Mesendoderm (in vitro differentiated cells): ENCODE results near the gene AGAP1.

Experiments
- DNase-seq: peaks from one replicate; pipeline ENCODE4 v3.0.0; 2013
- H2AK5ac ChIP-seq: 2 replicates; pipeline ENCODE4 v1.6.1; 2013; ENCODE audit warnings: low read length, inconsistent platforms
- H2BK120ac ChIP-seq: 2 replicates; pipeline ENCODE4 v1.6.1; 2013; ENCODE audit warnings: low read depth, mild to moderate bottlenecking, low read length, moderate library complexity, mixed read lengths
- H2BK15ac ChIP-seq: replicated peaks from 2 replicates; pipeline ENCODE4 v1.6.1; 2013; ENCODE audit warnings: low read depth, mild to moderate bottlenecking, moderate library complexity
- H2BK5ac ChIP-seq: 2 replicates; pipeline ENCODE4 v1.6.1; 2013; ENCODE audit warnings: low read length, inconsistent platforms
- H3K18ac ChIP-seq: 2 replicates; pipeline ENCODE4 v1.6.1; 2013; ENCODE audit warnings: mild to moderate bottlenecking, low read length, mixed read lengths
- H3K23ac ChIP-seq: one replicate; pipeline ENCODE4 v1.6.1; 2013; ENCODE audit warnings: low read length
- H3K27ac ChIP-seq: 2 replicates; pipeline ENCODE4 v1.5.1; 2013; ENCODE audit warnings: low read depth, mild to moderate bottlenecking, inconsistent platforms, low read length, moderate library complexity
- H3K27me3 ChIP-seq: 2 replicates; pipeline ENCODE4 v1.6.1; 2013; ENCODE audit warnings: low read length, control low read depth, mild to moderate bottlenecking, inconsistent platforms; ENCODE audit not compliant: insufficient read depth, poor library complexity
- H3K36me3 ChIP-seq: 2 replicates; pipeline ENCODE4 v1.6.1; 2013; ENCODE audit warnings: low read length, inconsistent platforms; ENCODE audit not compliant: control insufficient read depth, insufficient read depth
- H3K4ac ChIP-seq: one replicate; pipeline ENCODE4 v1.6.1; 2013; ENCODE audit warnings: low read depth, mild to moderate bottlenecking, low read length, moderate library complexity
- H3K4me1 ChIP-seq: 2 replicates; pipeline ENCODE4 v1.6.1; 2013; ENCODE audit warnings: low read depth, low read length, inconsistent platforms; ENCODE audit not compliant: control insufficient read depth
- H3K4me2 ChIP-seq: 2 replicates; pipeline ENCODE4 v1.6.1; 2013; ENCODE audit warnings: low read length
- H3K4me3 ChIP-seq: 2 replicates; pipeline ENCODE4 v1.5.1; 2013; ENCODE audit warnings: mild to moderate bottlenecking, low read length
- H3K56ac ChIP-seq: one replicate; pipeline ENCODE4 v1.6.1; 2013; ENCODE audit warnings: low read length
- H3K79me1 ChIP-seq: 2 replicates; pipeline ENCODE4 v1.6.1; 2013; ENCODE audit warnings: low read length, inconsistent platforms
- H3K79me2 ChIP-seq: 2 replicates; pipeline ENCODE4 v1.6.1; 2013; ENCODE audit warnings: mild to moderate bottlenecking, low read length; ENCODE audit not compliant: control insufficient read depth, insufficient read depth
- H3K9ac ChIP-seq: 2 replicates; pipeline ENCODE4 v1.6.1; 2013; ENCODE audit warnings: low read length, inconsistent platforms
- H4K5ac ChIP-seq: one replicate; pipeline ENCODE4 v1.6.1; 2013; ENCODE audit warnings: low read length
- H4K8ac ChIP-seq: one replicate; pipeline ENCODE4 v1.6.1; 2013; ENCODE audit warnings: low read depth, mild to moderate bottlenecking, control low read depth, low read length, moderate library complexity
- WGBS: extraction: QIAGEN DNeasy Blood & Tissue Kit; methylation state at CpG from one replicate; pipeline ENCODE4 v1.1.7; 2013; ENCODE audit warnings: low lambda C conversion rate, missing lambda C conversion rate; ENCODE audit not compliant: insufficient coverage; ENCODE audit errors: extremely low coverage; 5-methylcytosine and 5-hydroxymethylcytosine counted together

The AGAP1 gene

DNA sequence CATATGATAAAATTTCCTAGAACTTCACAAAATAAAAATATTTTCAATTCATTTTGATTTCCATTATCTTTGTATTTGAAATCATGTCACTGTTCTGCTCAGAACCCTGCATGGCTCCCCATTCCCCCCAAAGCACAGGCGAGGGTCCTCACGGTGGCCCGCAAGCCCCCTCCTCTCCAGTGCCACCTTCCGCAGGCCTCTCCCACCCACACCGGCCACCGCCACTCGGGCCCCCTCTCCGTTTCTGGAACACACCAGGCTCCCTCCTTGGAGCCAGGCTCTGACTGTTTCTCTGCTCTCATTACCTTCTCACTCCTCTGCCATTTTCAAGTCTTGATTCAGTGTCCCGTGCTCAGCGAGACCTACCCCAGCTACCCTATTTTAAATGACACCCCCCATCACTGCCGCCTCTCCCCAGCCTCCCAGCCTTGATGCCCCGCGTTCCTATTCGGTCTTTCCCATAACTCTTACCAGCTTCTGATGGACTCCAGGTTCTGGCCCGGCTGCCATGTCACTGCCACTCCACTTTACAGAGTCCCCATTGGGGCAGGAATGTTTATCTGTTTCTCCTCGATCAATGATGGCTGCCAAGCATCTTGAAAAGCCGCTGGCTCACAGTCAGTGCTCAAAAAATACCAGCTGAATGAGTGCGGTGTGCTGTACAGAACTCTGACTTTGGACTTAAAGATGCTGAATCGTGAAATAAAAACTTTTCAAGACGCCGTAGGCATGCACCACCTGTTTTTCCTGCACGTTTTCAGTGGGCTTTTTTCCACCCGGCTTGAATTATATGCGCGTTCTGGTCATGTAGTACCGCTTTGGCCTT is 473.3 kb downstream of the AGAP1 start:
- H3K36me3 ChIP-seq, result no peaks in the 10 kb centered on the region
- H3K79me2 ChIP-seq, result no peaks in the 10 kb centered on the region
- H3K23ac ChIP-seq, result no peak overlapping the region
- no peak overlapping the region for H3K4me3 ChIP-seq
- H3K18ac ChIP-seq, result no peak overlapping the region
- H2AK5ac ChIP-seq, result no peak overlapping the region
- no CpG with 5 or more reads among the region's 26 CpGs for WGBS
- no peaks in the 10 kb centered on the region for H3K4me1 ChIP-seq
- no peaks in the 10 kb centered on the region for H3K27me3 ChIP-seq
- H2BK120ac ChIP-seq, result no peak overlapping the region
- DNase-seq, result no peak
- no peak overlapping the region for H3K27ac ChIP-seq
- no peak overlapping the region for H4K5ac ChIP-seq
- H3K9ac ChIP-seq, result no peak overlapping the region
- no peak overlapping the region for H3K56ac ChIP-seq
- H2BK5ac ChIP-seq, result no peak overlapping the region
- H2BK15ac ChIP-seq, result no peak overlapping the region
- no peaks in the 10 kb centered on the region for H3K79me1 ChIP-seq
- no peak overlapping the region for H4K8ac ChIP-seq
- no peak overlapping the region for H3K4me2 ChIP-seq
- H3K4ac ChIP-seq, result no peak overlapping the region

DNA sequence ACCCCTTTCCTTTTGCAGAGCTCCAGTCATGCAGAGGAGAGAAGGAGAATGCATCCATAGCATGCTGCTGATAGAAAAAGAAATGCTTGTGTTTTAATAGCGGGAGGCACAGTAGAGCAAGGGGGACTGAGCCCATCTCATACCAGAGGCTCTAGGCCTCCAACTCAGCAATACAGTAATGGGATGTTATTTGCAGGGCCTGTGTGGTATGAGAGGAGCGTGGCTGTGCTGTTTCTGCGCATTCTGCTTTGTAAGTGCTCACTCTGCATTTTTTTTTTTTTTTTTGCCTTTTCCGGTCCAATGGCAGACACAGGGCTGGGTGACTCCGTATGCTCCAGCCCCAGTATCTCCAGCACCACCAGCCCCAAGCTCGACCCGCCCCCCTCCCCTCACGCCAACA is 474.3 kb downstream of the AGAP1 start:
- Histone ChIP-seq H3K4ac (no peak overlapping the region), H3K4me1 (no peaks in the 10 kb centered on the region), H3K56ac (no peak overlapping the region), H3K18ac (no peak overlapping the region), H3K4me3 (no peak overlapping the region), H3K27ac (no peak overlapping the region), H4K8ac (no peak overlapping the region), H2BK5ac (no peak overlapping the region), H3K9ac (no peak overlapping the region), H3K23ac (no peak overlapping the region), H3K4me2 (no peak overlapping the region), H3K27me3 (no peaks in the 10 kb centered on the region), H3K79me1 (no peaks in the 10 kb centered on the region), H4K5ac (no peak overlapping the region), H2AK5ac (no peak overlapping the region), H3K36me3 (no peaks in the 10 kb centered on the region), H2BK120ac (no peak overlapping the region), H2BK15ac (no peak overlapping the region), H3K79me2 (no peaks in the 10 kb centered on the region)
- WGBS, result no CpG with 5 or more reads among the region's 8 CpGs
- DNase-seq, result no peak

DNA sequence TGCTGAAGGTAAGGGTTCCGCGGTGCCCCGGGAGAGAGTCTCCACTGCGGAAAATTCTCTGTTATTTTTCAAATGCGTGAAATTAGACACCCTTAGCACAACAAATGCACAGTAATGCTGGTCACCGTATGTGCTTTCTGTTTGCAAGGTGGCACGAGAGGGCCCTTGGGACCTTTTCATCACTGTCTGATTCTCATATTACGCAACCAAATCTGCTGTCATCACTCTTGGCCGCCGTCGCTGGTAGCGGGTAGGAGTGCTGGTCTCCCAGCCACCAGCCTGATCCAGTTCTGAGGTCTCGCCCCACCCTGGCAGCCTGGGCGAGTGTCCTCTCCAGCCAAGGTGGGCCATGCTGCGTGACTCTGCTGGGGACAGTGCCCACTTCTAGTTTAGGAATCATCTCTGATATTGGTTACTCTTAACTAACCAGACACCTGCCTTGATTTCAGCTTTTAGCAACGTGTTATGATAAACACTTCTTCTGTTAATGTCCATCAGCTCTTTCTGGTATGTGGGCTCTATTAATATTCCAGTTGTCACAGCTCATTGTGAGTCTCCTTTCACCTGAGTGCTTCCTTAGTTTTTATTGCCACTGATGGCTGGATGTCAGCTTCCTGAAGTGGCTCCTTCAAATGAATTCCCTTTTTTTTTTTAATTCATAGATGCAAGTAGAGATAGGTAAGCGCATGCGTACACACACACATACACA is 474.9 kb downstream of the AGAP1 start:
- no peak overlapping the region for H2AK5ac ChIP-seq
- H3K4ac ChIP-seq, result no peak overlapping the region
- no peak for DNase-seq
- H3K18ac ChIP-seq, result no peak overlapping the region
- no peak overlapping the region for H2BK15ac ChIP-seq
- H3K23ac ChIP-seq, result no peak overlapping the region
- no peak overlapping the region for H4K8ac ChIP-seq
- H3K79me1 ChIP-seq, result no peaks in the 10 kb centered on the region
- no peak overlapping the region for H4K5ac ChIP-seq
- no peak overlapping the region for H3K56ac ChIP-seq
- no peak overlapping the region for H3K9ac ChIP-seq
- H2BK120ac ChIP-seq, result no peak overlapping the region
- no peaks in the 10 kb centered on the region for H3K79me2 ChIP-seq
- H3K4me3 ChIP-seq, result no peak overlapping the region
- no peak overlapping the region for H2BK5ac ChIP-seq
- no peaks in the 10 kb centered on the region for H3K4me1 ChIP-seq
- no peak overlapping the region for H3K4me2 ChIP-seq
- no peaks in the 10 kb centered on the region for H3K36me3 ChIP-seq
- no peak overlapping the region for H3K27ac ChIP-seq
- WGBS, result no CpG with 5 or more reads among the region's 18 CpGs
- H3K27me3 ChIP-seq, result no peaks in the 10 kb centered on the region

DNA sequence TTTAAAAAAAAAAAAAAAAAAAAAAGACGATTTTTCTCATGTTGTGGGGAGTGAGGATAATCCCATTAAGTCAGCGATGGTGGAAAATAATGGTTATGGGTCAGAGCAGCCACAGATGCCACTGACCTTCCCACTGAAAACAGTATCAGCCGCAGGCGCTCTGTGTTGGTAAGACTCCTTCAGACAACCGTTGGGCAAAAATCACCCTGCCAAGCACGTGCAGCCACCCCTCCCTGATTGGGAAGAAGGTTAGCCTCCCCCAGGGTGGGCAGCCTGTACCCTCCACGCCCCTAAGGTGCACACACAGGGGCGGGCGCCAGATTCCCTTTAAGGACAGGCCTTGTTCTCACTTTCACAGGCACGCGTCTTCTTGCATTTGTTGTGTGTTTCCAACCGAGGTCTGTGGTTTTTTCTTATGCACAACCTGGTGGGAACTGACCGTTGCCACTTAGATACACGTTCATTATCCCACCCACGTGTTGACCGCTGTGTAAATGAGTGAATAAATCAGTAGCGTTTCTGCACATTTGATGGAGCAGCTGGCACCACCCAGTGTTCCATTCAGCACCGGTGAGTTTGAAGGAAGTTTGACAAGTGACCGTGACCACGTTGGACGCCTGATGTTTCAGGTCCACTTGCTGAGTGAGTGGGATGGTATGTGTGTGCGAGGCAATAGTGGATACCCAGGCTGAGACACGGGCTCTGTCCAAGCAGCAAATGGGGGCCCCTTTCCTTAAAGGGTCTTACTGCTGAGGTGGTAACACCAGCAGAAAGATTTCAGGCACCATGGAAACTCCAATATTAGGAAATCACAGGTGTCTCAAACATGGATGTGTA is 476.6 kb downstream of the AGAP1 start:
- Histone ChIP-seq H2BK5ac (no peak overlapping the region), H3K4me1 (no peaks in the 10 kb centered on the region), H4K5ac (no peak overlapping the region), H3K79me1 (no peaks in the 10 kb centered on the region), H2AK5ac (no peak overlapping the region), H3K27ac (no peak overlapping the region), H3K18ac (no peak overlapping the region), H2BK120ac (no peak overlapping the region), H3K79me2 (no peaks in the 10 kb centered on the region), H3K56ac (no peak overlapping the region), H3K9ac (no peak overlapping the region), H3K27me3 (no peaks in the 10 kb centered on the region), H3K4ac (no peak overlapping the region), H3K4me2 (no peak overlapping the region), H3K4me3 (no peak overlapping the region), H2BK15ac (no peak overlapping the region), H3K23ac (no peak overlapping the region), H4K8ac (no peak overlapping the region), H3K36me3 (no peaks in the 10 kb centered on the region)
- DNase-seq, result no peak
- no CpG with 5 or more reads among the region's 23 CpGs for WGBS

DNA sequence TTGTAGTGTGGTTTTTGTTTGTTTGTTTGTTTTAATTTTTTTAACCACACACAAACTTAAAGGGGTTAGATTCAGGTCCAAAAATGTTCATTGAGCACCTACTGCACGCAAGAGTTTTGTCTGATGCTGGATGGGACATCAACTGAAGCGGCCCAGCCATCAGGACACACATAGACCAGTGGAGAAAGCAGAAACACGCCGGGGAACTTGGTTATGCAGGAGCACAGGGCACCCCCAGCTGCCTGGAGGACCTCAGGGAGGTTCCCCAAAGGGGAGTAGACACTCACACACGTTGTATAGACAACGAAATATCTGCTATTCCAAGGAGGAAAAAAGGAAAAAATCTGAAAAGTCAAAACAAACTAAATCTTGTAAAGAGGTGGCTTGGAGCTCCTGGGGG is 482.7 kb downstream of the AGAP1 start:
- Histone ChIP-seq H2BK120ac (no peak overlapping the region), H4K5ac (no peak overlapping the region), H2AK5ac (no peak overlapping the region), H3K79me1 (no peaks in the 10 kb centered on the region), H3K18ac (no peak overlapping the region), H3K36me3 (no peaks in the 10 kb centered on the region), H2BK5ac (no peak overlapping the region), H3K9ac (no peak overlapping the region), H2BK15ac (no peak overlapping the region), H3K79me2 (no peaks in the 10 kb centered on the region), H3K4me2 (no peak overlapping the region), H3K4me3 (no peak overlapping the region), H3K27me3 (no peaks in the 10 kb centered on the region), H3K4me1 (no peaks in the 10 kb centered on the region), H4K8ac (no peak overlapping the region), H3K4ac (no peak overlapping the region), H3K56ac (no peak overlapping the region), H3K27ac (no peak overlapping the region), H3K23ac (no peak overlapping the region)
- WGBS, result no CpG with 5 or more reads among the region's 6 CpGs
- DNase-seq, result no peak
